OCI-LY1 (cell line): ENCODE results near the gene EMID1.

Experiments
- CTCF ChIP-seq: fragments of 200-600 bp; sonication (generic), shearing (Covaris generic); IDR thresholded peaks from 2 replicates; pipeline ENCODE4 v1.5.1; 2017; ENCODE audit warnings: mild to moderate bottlenecking, antibody characterized with exemption, low read length, moderate library complexity, mixed read lengths
- EZH2 ChIP-seq: fragments of 200-600 bp; sonication (generic), shearing (Covaris generic); IDR thresholded peaks from 2 replicates; pipeline ENCODE4 v1.8.0; 2017; ENCODE audit warnings: borderline replicate concordance, mixed run types, mild to moderate bottlenecking, antibody characterized with exemption, low read length, moderate library complexity, mixed read lengths

DNA sequence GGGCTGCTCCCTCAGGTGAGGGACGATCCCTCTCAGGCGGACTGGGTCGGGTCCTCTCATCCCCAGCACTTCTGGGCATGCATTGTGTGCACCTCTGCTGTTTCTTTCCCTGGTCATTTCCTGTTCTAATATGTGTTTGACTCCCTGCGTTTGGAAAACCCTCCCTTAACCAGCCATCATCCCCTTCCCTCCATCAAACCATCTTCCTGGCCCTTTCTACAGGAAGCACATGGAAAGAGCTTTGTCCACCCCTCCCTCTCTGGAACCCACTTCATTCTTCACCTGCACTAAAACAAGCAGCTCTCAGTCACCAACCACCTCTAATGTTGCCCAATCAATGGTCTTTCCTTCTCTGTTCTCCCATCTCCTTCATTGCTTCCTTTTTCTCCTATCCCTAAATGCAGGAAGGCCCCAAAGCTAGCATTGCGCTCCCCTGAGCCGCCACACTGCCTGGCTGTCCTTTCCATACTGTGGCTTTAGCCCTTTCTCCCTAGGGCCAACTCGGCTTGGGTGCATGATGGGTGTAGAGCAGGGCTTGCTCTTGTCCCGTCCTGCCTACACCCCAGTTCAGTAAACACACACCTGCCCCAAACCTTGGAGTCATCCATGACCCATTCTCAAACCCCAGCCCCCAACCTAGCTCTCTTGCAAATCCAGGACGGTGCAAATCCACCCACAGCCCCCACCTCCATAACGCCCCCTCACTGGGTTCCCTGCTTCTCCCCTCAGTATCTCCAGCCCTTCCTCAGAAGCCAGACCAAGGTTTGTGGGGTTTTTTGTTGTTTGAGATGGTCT, 95.3 kb downstream of the EMID1 start:
- TF ChIP-seq CTCF (no peak), EZH2 (no peak)
